Measurements from ENCODE around the gene FCN2.

DNA sequence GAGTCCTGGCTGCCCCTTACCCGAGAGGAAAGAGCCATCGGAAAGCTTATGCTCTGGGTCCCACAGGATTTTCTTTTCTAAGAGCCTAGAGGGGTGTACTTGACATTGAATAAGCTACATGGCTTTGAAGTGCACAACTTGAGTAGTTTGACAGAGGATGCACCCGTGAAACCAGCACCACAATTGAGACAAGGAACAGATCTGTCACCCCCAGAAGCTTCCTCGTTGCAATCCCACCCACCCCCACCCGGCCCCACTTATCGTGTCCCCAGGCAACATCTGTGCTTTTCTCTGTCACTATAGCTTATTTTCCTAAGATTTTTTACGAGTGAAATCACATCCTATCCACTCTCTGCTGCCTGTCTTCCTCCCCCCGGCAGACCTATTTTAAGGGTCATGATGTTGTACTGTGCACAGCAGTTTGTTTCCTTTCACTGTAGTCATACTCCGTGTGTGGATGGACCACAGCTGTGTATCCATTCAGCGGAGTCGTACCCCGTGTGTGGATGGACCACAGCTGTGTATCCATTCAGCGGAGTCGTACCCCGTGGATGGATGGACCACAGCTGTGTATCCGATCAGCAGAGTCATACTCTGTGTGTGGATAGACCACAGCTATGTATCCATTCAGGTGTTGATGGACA is 8.8 kb upstream of the FCN2 start:
- TF ChIP-seq, protein P1, sequence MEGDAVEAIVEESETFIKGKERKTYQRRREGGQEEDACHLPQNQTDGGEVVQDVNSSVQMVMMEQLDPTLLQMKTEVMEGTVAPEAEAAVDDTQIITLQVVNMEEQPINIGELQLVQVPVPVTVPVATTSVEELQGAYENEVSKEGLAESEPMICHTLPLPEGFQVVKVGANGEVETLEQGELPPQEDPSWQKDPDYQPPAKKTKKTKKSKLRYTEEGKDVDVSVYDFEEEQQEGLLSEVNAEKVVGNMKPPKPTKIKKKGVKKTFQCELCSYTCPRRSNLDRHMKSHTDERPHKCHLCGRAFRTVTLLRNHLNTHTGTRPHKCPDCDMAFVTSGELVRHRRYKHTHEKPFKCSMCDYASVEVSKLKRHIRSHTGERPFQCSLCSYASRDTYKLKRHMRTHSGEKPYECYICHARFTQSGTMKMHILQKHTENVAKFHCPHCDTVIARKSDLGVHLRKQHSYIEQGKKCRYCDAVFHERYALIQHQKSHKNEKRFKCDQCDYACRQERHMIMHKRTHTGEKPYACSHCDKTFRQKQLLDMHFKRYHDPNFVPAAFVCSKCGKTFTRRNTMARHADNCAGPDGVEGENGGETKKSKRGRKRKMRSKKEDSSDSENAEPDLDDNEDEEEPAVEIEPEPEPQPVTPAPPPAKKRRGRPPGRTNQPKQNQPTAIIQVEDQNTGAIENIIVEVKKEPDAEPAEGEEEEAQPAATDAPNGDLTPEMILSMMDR (IDR thresholded peaks at IDR 0.05): no peak
- no peak for TF ChIP-seq POLR2A (IDR thresholded peaks at IDR 0.05)

Data from esophagus squamous epithelium (tissue), 4 donors.